Activated T-cell treated with anti-CD3 and anti-CD28 coated beads, Interleukin-2, amount 50 U/mL, for 4 hours (primary cell): Measurements from ENCODE around the gene CPE. TPM values are rescaled to one million over a fixed set of nuclear protein-coding genes. Genes with fewer than 3 reads are reported as not detected.

Experiments used
- ATAC-seq, 2 donors: fragments of 200-7000 bp; cut with Tn5 transposase; one replicate each; pipeline ENCODE4 v1.10.0; 2021
- DNase-seq: peaks from one replicate; pipeline ENCODE4 v3.0.0-alpha.2; 2020
- H3K27me3 Mint-ChIP-seq: one replicate; pipeline ENCODE4 v1.8.0; 2021; ENCODE audit warnings: low read depth, mixed read lengths
- H3K36me3 Mint-ChIP-seq: one replicate; pipeline ENCODE4 v1.8.0; 2022; ENCODE audit warnings: mixed read lengths; ENCODE audit not compliant: insufficient read depth
- H3K4me1 Mint-ChIP-seq: one replicate; pipeline ENCODE4 v1.8.0; 2021; ENCODE audit warnings: low read depth, mixed read lengths
- H3K4me3 Mint-ChIP-seq: one replicate; pipeline ENCODE4 v1.8.0; 2021; ENCODE audit warnings: mild to moderate bottlenecking, moderate library complexity, mixed read lengths
- H3K9me3 Mint-ChIP-seq: one replicate; pipeline ENCODE4 v1.8.0; 2021; ENCODE audit warnings: mixed read lengths
- total RNA-seq, 3 donors: library from RNA; stranded (reverse); gene quantifications; one replicate each; pipeline ENCODE4 v1.2.1, GENCODE V29; 2021

CPE gene
- total RNA-seq, 3 donors from 2014 or later, result 0.40 TPM; not detected in 2

DNA sequence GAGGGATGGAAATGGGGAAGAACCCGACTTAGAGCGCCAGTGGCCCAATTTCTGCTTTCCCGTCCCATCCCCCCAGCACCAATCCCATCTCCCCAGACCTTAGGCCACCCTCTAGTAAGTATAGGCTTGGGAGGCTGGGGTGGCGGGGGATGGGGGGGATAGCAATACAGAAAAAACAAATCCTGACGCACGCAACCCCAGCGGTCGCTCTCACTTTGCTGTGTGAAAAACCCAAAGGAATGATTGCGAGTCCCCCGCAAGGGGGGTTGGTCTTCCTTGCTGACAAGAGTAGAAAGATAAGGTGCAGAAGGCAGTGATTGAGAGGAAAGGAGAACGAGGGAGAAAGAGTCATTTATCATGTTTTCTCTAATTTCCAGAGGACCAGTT lies 863 bp downstream of the CPE start:
- Mint-ChIP-seq H3K4me1 (peaks cover 5% of the 10 kb centered on the region), H3K9me3 (no peaks in the 10 kb centered on the region), H3K4me3 (peak overlapping the region; percentile 17), H3K27me3 (peaks cover 51% of the 10 kb centered on the region), H3K36me3 (no peaks in the 10 kb centered on the region)
- DNase-seq (no peak), ATAC-seq (no peak)

DNA sequence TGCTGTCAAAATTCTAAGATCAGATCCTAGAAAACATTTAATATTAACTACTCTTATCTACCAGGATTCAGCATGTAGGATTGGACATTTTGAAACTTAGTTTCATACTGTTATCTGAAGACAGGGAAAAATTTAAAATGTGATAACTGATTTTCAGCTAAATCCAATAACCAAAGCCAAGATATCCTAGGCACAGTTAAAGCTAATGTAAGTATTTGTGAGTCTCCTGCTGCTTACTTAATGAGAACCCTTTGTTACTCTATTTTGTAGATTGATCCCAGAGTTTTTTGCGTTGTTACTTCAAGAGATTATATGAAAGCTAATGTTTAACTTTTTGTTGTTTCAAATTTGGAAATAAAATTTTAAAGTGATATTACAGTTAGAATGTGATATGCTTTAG lies 2.0 kb downstream of the CPE start:
- no peak for DNase-seq
- no peak overlapping the region for H3K4me3 Mint-ChIP-seq
- H3K4me1 Mint-ChIP-seq, result peaks cover 5% of the 10 kb centered on the region
- H3K36me3 Mint-ChIP-seq, result no peaks in the 10 kb centered on the region
- peaks cover 47% of the 10 kb centered on the region for H3K27me3 Mint-ChIP-seq
- ATAC-seq, result no peak
- no peaks in the 10 kb centered on the region for H3K9me3 Mint-ChIP-seq

DNA sequence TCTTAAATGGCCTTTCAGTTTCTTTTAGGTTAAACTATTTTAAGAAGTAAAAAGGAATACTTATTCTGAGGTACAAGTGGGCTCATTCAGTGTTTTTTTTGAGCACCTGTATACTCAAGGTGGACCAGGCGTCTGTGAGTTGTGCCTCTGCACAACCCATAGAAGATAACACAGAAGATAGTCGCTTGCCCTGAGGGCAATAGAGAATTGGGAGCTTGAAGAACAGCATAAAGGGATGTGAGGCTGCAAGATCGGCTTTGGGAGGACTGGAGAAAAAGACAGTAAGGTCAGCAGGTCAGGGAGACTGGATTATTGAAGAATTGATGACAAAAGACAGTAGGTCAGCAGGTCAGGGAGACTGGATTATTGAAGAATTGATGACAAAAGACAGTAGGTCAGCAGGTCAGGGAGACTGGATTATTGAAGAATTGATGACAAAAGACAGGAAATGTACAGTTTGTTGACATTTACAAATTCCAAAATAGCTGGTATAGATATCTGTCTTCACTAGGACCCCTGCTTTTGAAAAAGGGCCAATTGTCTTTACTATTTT lies 3.1 kb downstream of the CPE start:
- Mint-ChIP-seq H3K4me1 (peaks cover 5% of the 10 kb centered on the region), H3K4me3 (no peak overlapping the region), H3K36me3 (no peaks in the 10 kb centered on the region), H3K27me3 (peaks cover 44% of the 10 kb centered on the region), H3K9me3 (no peaks in the 10 kb centered on the region)
- no peak for ATAC-seq
- DNase-seq, result no peak

DNA sequence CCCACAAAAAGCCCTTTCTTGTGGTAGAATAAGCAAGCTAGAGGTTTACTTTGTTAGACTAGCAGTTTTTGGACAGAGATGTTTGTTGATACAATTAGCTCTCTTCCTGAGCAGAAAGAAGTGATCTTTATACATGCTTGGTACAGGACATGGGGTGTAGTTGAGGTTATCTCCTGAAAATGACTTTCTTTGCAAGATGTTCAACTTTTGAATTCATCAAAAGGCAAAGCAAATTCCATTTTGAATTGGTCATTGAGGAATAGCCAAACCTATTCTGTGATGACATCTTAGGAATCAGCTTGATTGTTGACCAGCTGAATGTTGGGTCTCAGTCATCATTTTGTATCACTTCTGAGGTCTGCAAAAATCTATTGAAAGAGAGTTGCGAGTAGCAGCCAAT lies 3.8 kb downstream of the CPE start:
- ATAC-seq (no peak), DNase-seq (no peak)
- H3K27me3 Mint-ChIP-seq, result peaks cover 43% of the 10 kb centered on the region
- no peaks in the 10 kb centered on the region for H3K36me3 Mint-ChIP-seq
- H3K4me3 Mint-ChIP-seq, result no peak overlapping the region
- no peaks in the 10 kb centered on the region for H3K9me3 Mint-ChIP-seq
- H3K4me1 Mint-ChIP-seq, result peaks cover 5% of the 10 kb centered on the region

DNA sequence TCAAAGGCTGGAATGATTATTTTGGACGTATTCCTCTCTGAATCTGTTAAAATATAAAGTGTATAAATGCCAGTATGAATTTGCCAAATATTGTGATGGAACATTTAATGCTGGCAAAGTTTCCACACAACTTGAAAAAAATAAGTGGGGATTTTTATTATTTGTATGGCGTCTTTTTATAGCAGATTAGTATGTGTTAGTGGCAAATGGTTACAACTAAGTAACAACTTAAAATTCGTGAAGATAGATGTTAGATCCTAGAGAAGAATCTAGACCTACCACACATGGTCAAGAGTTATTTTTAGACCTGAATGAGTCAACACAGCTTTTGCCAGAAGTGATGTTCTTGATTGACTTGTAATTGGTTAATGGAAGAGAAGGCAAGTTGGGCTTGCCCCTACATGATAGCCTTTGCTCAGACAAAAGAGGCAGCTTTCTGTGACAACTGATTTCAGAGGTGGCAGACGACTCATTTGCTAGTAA lies 4.8 kb downstream of the CPE start:
- Mint-ChIP-seq H3K9me3 (no peaks in the 10 kb centered on the region), H3K36me3 (no peaks in the 10 kb centered on the region), H3K4me3 (no peak overlapping the region), H3K4me1 (peaks cover 1% of the 10 kb centered on the region), H3K27me3 (peaks cover 40% of the 10 kb centered on the region)
- no peak for ATAC-seq
- DNase-seq, result no peak

DNA sequence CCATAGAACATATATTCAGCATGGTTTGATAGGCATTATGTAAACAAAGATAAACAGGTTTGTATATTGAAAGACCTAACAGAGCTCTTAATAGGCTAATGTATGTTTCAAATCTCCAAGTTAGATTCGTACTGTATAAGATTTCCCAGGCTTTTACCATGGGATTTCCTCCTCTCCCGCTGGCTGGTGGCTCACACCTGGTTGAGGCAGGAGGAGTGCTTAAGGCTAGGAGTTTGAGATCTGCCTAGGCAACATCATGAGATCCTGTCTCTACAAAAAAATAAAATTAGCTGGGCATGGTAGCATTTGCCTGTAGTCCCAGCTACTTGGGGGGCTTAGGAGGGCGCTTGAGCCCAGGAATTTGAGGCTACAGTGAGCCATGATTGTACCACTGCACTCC lies 5.4 kb downstream of the CPE start:
- H3K4me1 Mint-ChIP-seq, result no peaks in the 10 kb centered on the region

DNA sequence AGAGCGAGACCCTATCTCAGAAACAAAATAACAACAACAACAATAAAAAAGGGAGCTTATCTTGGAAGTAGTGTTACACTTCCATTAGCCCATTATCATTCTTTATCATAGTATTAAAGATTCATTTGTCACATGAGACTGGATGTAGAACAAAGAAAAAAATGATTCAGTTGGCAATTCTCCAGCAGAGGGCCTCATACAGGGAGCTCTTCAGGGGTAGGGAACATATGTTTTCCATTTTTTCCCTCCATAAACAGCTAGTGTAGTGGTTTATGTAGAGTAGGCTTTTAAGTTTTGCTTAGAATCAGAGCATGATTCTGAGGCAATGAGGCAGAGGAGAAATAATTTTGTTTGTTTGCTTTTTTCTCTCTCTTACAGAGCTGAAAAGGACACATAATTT lies 5.8 kb downstream of the CPE start:
- H3K4me3 Mint-ChIP-seq, result no peak overlapping the region
- H3K4me1 Mint-ChIP-seq, result no peaks in the 10 kb centered on the region
- ATAC-seq (no peak), DNase-seq (no peak)
- H3K9me3 Mint-ChIP-seq, result no peaks in the 10 kb centered on the region
- no peaks in the 10 kb centered on the region for H3K36me3 Mint-ChIP-seq
- H3K27me3 Mint-ChIP-seq, result peaks cover 38% of the 10 kb centered on the region

More for the DNA sequence above, 5.4 kb downstream of the CPE start:
- Mint-ChIP-seq H3K27me3 (peaks cover 39% of the 10 kb centered on the region), H3K9me3 (no peaks in the 10 kb centered on the region), H3K4me3 (no peak overlapping the region), H3K36me3 (no peaks in the 10 kb centered on the region)
- DNase-seq (no peak), ATAC-seq (no peak)

DNA sequence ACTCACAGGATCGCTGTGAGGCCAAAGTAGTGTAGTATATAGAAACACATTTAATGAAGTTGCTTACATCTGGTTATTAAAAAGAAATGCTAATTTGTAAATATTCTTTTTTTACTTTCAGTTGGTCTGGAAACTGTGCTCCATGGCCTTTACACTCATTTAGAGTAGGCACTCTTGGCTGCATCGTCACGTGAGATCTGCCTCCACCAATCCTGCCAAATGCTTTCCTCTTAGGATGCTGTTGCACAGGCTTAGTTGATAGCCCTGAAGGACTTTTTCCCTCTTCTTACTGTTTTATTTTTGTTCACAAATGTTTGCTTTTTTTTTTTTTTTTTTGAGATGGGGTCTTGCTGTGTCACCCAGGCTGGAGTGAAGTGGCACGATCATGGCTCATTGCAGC lies 6.3 kb downstream of the CPE start:
- no peaks in the 10 kb centered on the region for H3K9me3 Mint-ChIP-seq
- H3K36me3 Mint-ChIP-seq, result no peaks in the 10 kb centered on the region
- no peak for ATAC-seq
- no peak for DNase-seq
- H3K27me3 Mint-ChIP-seq, result peaks cover 35% of the 10 kb centered on the region
- no peaks in the 10 kb centered on the region for H3K4me1 Mint-ChIP-seq
- no peak overlapping the region for H3K4me3 Mint-ChIP-seq

DNA sequence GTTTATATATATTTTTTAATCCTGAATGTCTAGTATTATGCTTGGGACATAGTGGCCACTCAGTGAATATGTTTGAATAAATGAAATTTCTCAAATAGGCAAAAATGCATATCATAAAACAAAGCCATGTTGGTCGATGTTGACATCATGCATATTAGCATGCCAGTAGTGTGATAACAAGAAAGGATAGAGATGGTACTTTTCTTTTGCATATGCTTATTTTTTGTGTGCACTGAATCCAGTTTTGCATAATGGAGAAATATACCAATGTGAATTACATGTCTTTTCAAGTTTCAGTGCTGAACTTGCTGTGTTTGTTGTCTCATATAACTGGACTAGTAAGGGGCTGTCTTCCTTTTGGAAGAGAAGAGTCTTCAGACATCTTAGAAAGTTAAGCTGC lies 7.5 kb downstream of the CPE start:
- Mint-ChIP-seq H3K4me3 (no peak overlapping the region), H3K9me3 (no peaks in the 10 kb centered on the region), H3K4me1 (no peaks in the 10 kb centered on the region), H3K27me3 (peaks cover 27% of the 10 kb centered on the region), H3K36me3 (no peaks in the 10 kb centered on the region)
- ATAC-seq, result no peak
- no peak for DNase-seq

DNA sequence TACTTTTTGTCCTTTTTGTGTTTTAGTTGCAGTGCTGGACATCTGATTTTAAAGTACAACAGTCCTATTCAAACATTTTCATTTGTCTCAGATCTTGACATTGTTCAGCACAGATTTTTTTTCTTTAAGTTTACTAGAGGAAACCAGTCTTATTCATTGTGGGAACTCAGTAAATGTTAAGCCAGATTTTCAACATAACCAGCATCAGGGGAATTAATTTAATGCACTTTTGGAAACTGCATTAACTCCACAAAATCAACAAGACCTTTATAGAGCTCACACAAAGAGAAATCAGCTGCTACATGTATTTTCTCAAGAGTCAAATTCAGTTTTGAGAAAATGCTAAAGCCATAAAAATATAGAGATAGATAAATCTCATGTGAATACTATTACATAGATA lies 9.9 kb downstream of the CPE start:
- no peak for DNase-seq
- no peaks in the 10 kb centered on the region for H3K36me3 Mint-ChIP-seq
- peaks cover 19% of the 10 kb centered on the region for H3K27me3 Mint-ChIP-seq
- H3K4me3 Mint-ChIP-seq, result no peak overlapping the region
- H3K4me1 Mint-ChIP-seq, result no peaks in the 10 kb centered on the region
- no peak for ATAC-seq
- H3K9me3 Mint-ChIP-seq, result no peaks in the 10 kb centered on the region

DNA sequence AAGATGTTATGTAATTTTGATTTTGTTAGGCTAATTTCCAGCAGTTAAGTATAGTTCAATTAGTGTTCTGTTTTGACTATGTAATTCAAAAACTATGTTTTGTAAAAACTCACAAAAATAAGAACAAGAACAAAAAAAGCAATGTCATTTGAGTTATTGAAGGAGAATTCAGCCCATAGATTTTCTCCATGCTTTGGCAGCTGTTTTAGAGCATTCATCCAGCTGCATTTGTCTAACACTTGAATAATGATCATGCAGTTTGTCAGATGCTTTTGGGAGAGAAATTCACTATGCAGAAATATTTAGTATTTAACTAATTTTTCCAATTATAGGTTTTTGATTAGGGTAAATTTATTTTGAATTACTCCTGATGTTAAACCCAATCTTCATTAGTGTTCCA lies 14.2 kb downstream of the CPE start:
- no peaks in the 10 kb centered on the region for H3K9me3 Mint-ChIP-seq
- no peak for ATAC-seq
- no peaks in the 10 kb centered on the region for H3K36me3 Mint-ChIP-seq
- H3K4me3 Mint-ChIP-seq, result no peak overlapping the region
- H3K4me1 Mint-ChIP-seq, result no peaks in the 10 kb centered on the region
- no peak for DNase-seq
- H3K27me3 Mint-ChIP-seq, result peaks cover 11% of the 10 kb centered on the region

DNA sequence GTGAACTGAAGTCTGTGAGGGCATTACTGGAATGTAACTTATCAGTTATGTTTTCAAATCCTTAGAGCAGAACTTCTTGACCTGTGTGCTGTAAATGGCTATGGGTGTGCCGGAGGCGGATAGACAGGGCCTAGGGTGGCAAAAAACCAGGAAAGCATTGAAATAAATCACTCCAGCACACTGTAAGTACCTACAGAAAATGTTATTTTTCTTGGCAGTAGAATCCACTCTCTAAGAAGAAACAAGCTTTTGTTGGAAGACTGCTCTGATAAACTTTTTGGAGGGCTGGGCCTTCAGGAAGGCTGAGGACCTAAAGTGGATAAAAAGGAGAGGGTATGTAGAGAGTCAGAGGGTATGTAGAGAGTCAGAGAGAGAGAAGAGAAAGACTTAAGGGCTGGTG lies 14.9 kb downstream of the CPE start:
- Mint-ChIP-seq H3K4me1 (no peaks in the 10 kb centered on the region), H3K27me3 (peaks cover 6% of the 10 kb centered on the region), H3K4me3 (no peak overlapping the region), H3K36me3 (no peaks in the 10 kb centered on the region), H3K9me3 (no peaks in the 10 kb centered on the region)
- DNase-seq (no peak), ATAC-seq (no peak)

DNA sequence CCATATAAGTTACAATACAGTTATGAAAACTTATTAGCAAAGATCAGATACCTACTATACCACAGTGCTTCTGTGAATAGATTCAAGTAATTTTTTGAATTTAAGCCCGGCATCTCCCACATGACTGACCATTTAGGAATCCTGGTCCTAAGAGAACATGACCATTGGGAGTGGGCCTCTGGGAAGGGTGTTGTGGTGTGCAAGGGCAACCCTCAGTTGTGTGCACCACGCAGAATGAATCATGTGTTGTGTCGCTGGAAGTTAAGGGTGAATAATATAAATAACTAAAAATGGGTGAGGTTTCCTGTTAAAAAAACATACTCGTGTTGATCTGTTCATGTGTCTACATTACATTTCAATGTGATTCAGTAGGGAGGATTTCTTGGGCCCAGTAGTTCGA lies 15.5 kb downstream of the CPE start:
- H3K9me3 Mint-ChIP-seq, result no peaks in the 10 kb centered on the region
- H3K4me1 Mint-ChIP-seq, result no peaks in the 10 kb centered on the region
- H3K36me3 Mint-ChIP-seq, result no peaks in the 10 kb centered on the region
- H3K27me3 Mint-ChIP-seq, result peaks cover 6% of the 10 kb centered on the region
- H3K4me3 Mint-ChIP-seq, result no peak overlapping the region
- ATAC-seq (no peak), DNase-seq (no peak)

DNA sequence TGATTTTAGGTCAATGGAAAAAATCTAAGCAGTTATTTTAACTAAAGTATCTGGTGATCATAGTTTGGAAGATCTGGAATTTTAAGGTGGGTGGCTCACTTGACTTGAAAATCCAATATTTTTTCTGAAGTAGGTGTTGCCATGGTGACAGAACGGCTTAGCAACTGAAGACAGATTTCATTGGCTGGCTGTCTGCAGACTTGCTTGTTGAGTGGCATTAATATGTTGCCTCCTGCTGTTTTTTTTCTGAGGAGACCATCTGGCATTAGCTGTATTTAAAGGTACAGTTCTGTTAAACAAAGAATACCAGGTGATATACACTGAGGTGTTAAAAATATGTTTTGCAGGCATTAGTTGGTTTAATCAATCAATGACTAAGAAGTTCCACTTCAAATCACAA lies 19.8 kb downstream of the CPE start:
- no peaks in the 10 kb centered on the region for H3K36me3 Mint-ChIP-seq
- ATAC-seq (no peak), DNase-seq (no peak)
- no peak overlapping the region for H3K4me3 Mint-ChIP-seq
- no peaks in the 10 kb centered on the region for H3K27me3 Mint-ChIP-seq
- no peaks in the 10 kb centered on the region for H3K4me1 Mint-ChIP-seq
- no peaks in the 10 kb centered on the region for H3K9me3 Mint-ChIP-seq

DNA sequence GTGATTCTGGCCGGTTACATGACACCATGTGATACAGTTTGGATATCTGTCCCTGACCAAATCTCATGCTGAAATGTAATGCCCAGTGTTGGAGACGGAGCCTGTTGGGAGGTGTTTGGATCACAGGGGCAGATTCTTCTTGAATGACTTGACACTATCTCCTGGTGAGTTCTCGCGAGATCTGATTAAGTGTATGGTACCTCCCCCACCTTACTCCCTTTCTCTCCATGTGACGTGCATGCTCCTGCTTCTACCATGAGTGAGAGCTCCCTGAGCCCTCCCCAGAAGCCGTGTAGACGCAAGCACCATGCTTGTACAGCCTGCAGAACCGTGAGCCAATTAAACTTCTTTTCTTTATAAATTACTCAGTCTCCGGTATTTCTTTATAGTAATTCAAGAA lies 23.6 kb downstream of the CPE start:
- ATAC-seq (no peak), DNase-seq (no peak)
- Mint-ChIP-seq H3K4me1 (no peaks in the 10 kb centered on the region), H3K4me3 (no peak overlapping the region), H3K36me3 (no peaks in the 10 kb centered on the region), H3K9me3 (no peaks in the 10 kb centered on the region), H3K27me3 (no peaks in the 10 kb centered on the region)

DNA sequence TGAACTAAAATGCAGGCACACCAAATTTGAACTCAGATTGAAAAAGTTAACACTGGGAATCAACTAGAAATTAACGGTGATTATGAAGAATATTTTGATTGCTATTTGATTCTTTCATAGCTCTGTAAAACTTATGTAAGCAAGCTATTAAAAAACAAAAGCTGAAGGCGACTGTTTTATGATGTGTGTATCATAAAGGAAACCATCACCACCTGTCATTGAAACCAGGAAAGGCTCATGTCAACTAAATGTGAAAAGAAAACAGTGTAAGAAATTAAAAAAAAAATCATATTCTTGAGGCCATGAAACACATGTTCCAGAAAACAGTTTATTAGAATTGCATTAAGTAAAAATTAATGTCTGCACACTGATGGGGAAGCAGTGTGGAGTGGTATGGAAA lies 24.2 kb downstream of the CPE start:
- ATAC-seq, result no peak
- H3K4me1 Mint-ChIP-seq, result no peaks in the 10 kb centered on the region
- H3K4me3 Mint-ChIP-seq, result no peak overlapping the region
- DNase-seq, result no peak
- no peaks in the 10 kb centered on the region for H3K36me3 Mint-ChIP-seq
- peaks cover 2% of the 10 kb centered on the region for H3K27me3 Mint-ChIP-seq
- H3K9me3 Mint-ChIP-seq, result no peaks in the 10 kb centered on the region
